Measurements from ENCODE around the gene GABRD.

GABRD gene

GRCh38 chr1:2078170-2078569 is 59.0 kb downstream of the GABRD start:
- no peak for DNase-seq (ENCODE audit: low spot score)

GRCh38 chr1:2079396-2080085 is 60.4 kb downstream of the GABRD start:
- DNase-seq (ENCODE audit: low spot score), result no peak

- DNase-seq (ENCODE audit: low spot score), result no peak
Measured at GRCh38 chr1:2080140-2080539, 61.0 kb downstream of the GABRD start.
